Stimulated activated CD8-positive, alpha-beta memory T cell treated with anti-CD3 and anti-CD28 coated beads, Interleukin-12 subunit alpha, Interleukin-12 subunit beta, amount 100 ng/mL, for 1 hour (primary cell): ENCODE measurements around the gene FSTL1.
"Not testable (repeated sequence)": the region's sequence is repeated elsewhere in the genome, so short reads cannot be mapped to it uniquely, and the experiment has no call there.

ENCODE experiments used
- DNase-seq: peaks from one replicate; pipeline ENCODE4 v3.0.0-alpha.2; 2020; ENCODE audit warnings: low read depth

Gene FSTL1

DNA sequence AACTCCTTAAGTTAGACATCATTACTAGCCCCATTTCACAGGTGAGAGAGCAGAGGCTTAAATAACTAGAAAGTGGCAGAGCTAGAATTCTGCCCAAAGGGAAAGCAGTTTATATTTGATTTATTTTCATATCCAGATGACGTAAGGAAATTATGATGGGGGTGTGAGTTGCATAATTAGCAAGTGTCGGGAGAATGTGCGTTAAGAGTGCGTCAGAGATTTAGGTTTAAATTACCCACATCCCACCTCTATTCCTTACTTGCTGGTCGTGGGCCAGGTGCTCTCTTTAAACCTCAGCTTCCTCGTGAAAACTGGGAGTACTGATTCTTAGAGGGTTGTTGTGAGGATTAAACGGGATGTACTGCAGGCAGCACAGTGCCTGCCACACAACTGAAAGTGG lies 32.3 kb downstream of the FSTL1 start:
- no peak for DNase-seq

DNA sequence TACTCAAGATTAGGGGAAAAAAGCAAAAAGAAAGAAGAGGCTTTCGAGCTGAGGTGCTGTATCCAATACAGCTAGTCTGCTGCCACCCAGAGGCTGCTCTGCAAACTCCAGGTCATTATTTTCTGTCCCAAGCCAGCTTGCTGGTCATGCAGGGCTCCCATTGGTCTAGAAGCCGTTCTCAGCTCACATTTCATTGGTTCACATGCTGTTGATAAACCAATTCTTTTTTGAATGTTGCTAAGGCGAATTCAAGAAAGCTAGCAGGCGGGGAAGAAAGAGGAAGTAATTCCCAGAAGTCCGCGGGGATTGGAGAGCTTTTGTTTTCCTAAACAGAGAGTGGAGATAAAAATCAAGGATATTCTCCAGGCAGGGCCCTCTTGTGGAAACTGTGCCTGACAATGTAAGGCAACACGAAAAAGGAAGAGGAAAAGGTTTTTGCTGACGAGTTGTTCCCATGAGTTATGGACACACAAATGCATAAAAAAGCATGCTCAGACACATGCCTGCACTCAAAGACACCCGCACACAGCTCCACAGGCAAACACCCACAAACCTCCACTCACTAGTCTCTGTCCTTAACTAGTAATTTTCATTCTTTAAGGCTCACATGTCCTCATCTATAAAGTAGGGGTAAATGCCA lies 33.4 kb downstream of the FSTL1 start:
- DNase-seq, result peak; percentile 63

DNA sequence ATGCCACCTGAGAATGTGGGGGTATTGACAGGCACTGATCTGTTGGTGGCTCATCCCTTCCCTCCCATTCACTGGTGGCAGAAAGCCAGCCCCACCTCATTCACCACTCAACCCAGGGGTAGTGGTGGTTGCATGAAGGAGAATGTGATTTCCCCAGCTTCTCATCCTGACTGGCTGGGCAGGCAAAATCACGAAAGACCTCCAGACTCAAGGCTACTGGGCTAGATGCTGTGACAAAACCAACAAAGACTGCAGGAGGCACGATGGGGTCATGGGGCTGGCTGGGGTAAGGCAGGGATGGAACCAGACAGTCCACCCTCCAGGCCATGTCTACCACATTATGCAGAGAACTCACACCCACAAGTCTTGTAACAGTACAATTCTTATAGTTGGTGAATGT lies 33.9 kb downstream of the FSTL1 start:
- no peak for DNase-seq

DNA sequence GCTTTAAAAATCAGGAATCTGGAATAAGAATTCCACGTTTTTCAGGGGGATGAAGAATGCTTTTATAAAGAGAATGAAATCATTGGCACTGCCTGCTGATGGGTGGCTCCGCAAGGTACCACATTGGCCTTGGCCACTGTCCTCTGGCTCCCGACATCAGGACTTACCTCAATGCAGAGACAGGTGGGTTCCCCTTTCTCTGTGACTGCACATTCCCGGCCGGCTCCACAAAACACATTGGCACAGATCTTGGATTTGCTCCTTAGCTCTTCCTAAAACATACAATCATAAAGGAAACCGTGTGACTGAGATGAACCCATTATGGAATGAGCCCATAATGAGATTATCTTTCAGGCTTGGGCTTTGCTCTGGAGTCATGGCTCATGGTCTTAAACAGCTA lies 35.0 kb downstream of the FSTL1 start:
- DNase-seq, result no peak

GRCh38 chr3:120410541-120410940 lies 40.3 kb downstream of the FSTL1 start:
- no peak for DNase-seq

GRCh38 chr3:120410116-120410515 lies 40.7 kb downstream of the FSTL1 start:
- DNase-seq, result no peak

- DNase-seq, result no peak
Measured at GRCh38 chr3:120407508-120408287, 43.1 kb downstream of the FSTL1 start.

GRCh38 chr3:120404876-120405275 lies 45.9 kb downstream of the FSTL1 start:
- DNase-seq, result no peak

DNA sequence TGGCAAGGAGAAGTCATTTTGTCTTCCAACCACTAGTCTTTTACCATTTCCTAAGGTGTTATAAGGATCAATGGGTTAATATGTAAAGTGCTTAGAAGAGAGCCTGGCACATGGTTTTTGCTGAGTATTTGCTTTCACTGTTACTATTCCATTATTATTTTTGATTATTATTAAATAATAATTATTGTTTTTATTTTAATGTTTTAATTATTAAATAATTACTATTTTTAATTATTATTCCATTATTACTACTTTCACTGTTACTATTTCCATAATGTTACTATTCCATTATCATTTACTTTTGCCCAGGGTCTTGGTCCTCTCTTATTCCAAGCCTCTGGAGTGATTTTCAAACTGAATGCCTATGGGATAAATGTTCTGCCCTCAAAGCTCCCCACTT lies 48.5 kb downstream of the FSTL1 start:
- DNase-seq, result no peak

- DNase-seq, result no peak
Measured at GRCh38 chr3:120399372-120399771, 51.4 kb downstream of the FSTL1 start.

DNA sequence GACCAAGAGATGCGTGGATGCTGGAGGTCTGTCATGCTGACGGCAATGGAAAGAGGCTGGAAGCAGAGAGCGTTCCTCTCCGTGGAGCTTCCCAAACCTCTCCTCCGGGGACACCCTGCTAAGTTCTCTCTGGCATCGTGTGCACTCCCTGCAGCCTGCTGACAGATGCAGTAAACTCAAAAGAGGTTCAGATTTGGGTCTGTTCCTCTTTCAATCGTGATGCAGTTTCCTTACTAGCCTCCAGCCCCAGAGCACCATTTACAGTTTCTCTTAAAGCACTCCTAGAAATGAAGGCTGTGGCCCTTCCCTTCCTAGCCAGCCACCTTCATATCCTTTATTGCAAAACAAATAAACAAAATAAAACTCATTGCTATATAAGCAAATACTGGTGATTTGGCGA lies 54.3 kb downstream of the FSTL1 start:
- DNase-seq, result no peak

- DNase-seq, result no peak
Measured at GRCh38 chr3:120394347-120394746, 56.4 kb downstream of the FSTL1 start.

- DNase-seq, result no peak
Measured at GRCh38 chr3:120393761-120394160, 57.0 kb downstream of the FSTL1 start.

GRCh38 chr3:120393243-120393642 lies 57.5 kb downstream of the FSTL1 start:
- no peak for DNase-seq

DNA sequence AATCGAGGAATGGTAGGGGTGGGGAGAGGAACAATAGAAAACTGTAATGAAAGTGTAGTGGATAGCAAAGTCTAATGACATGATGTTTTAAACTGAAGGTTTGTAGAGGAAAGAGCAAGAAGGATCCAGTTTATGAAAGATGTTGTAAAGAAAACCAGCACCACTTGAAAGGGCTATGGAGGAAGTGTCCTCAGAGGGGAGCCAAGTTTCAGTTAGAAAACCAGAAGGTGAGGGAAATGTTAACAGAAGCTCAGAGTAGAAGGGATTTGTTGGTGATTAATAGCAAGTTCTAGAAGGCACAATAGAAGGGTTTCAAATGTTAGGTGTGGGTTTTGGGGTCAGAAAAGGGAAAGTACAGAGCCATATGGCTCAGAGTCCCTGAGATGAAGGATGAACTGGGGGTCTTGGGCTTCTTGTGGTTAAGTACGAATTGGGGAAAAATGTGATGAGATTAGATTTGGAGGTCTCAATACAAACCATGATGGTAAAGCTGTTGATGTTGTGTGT lies 67.8 kb downstream of the FSTL1 start:
- no peak for DNase-seq

DNA sequence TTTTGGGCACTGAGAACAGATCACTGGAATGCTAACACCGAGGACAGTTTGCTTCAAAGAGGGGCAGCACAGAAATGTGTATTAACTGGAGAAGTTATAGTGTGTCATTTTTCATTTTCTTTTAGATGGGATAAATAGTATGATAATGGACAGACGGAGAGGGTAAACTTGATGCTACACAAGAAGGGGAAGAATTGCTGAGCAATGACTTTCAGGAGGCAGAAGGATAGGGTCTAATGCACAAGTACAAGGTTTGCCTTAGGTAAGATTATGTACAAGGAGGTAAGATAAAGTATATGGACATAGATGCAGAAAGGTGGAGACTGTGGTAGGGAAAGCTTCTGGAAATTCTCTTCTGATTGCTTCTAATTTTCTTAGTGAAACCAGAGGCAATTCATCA lies 69.3 kb downstream of the FSTL1 start:
- DNase-seq, result no peak

GRCh38 chr3:120377948-120378347 lies 72.8 kb downstream of the FSTL1 start:
- not testable (repeated sequence) for DNase-seq

GRCh38 chr3:120370463-120370862 lies 80.3 kb downstream of the FSTL1 start:
- DNase-seq, result no peak

GRCh38 chr3:120369037-120369467 lies 81.7 kb downstream of the FSTL1 start:
- DNase-seq, result no peak

DNA sequence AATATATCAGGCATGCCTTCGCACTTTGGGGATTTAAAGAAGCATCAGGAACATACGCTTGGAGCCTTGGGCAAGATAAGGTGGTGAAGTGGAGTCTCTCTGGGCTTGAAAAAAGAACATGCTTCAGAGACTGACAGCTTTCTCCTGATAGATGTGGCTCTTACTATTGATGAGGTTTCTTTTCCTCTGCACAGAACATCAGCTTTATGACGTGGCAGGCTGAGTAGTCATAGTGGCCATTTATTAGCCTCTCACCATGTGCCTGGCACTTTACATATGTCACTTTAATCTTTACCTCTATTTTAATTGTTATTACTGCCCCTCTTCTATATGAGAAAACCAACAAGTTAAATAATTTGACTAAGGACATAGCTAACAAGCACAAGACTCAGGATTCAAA lies 82.6 kb downstream of the FSTL1 start:
- DNase-seq, result no peak

DNA sequence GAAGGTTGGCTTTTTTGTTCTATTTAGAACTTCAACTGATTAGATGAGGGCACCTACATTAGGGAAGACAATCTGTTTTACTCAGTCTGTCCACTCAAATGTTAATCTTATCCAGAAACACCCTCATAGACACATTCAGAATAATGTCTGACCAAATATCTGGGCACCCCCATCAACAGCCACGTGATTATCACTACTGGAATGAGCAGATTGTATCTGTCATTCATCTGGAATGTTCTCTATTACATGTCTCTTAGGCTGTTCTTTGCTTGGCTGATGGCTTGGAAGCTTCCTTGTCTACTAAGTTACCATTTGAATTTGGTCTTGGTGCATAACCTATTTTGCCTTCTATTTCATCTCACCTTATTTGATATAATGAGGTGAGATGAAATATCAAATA lies 86.0 kb downstream of the FSTL1 start:
- DNase-seq, result no peak

GRCh38 chr3:120364101-120364500 lies 86.7 kb downstream of the FSTL1 start:
- no peak for DNase-seq

DNA sequence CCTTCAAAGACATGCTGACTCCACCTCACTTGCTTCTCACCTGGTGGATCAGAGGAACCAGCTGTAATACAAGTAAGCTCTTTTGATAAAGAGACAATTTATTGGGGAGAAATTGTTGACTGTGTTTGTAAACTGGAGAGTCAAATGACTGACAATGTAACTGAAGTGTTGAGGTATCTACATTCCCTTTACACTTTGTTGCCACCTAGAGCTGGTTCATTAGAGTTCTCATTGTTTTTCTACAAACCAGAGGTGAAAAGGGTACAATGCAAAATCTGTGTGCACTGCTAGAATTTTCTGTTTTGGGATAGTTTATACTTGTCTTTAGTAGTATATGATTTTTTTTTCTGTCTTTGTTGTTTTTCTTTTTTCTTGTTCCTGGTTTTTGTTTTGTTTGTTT lies 93.0 kb downstream of the FSTL1 start:
- no peak for DNase-seq

GRCh38 chr3:120355486-120355885 lies 95.3 kb downstream of the FSTL1 start:
- DNase-seq, result no peak
